GM13977 (cell line): ENCODE measurements around the gene TANC2.

Source experiments
- DNase-seq: peaks from one replicate; pipeline ENCODE4 v3.0.0; 2012; ENCODE audit warnings: low spot score
- in situ Hi-C: fragments of 300-500 bp; cut with MboI; formaldehyde crosslinking; loops from one replicate; pipeline ENCODE4 v1.12.0; 2022; ENCODE audit warnings: low sequenced_read_pairs, low pct_unique_long_range_greater_than_20kb, mixed read lengths, inconsistent platforms; ENCODE audit not compliant: unreplicated experiment
- TF ChIP-seq, protein P1 (sequence below): IDR thresholded peaks from 2 replicates; pipeline ENCODE4 v1.5.1; 2012; ENCODE audit warnings: mild to moderate bottlenecking, control low read depth; ENCODE audit not compliant: insufficient read depth; ENCODE audit errors: extremely low read depth, missing control alignments

TANC2 gene

GRCh38 chr17:62935523-62935922, 30.5 kb upstream of the TANC2 start:
- in situ Hi-C loops = no loop called here
- TF ChIP-seq, protein P1, sequence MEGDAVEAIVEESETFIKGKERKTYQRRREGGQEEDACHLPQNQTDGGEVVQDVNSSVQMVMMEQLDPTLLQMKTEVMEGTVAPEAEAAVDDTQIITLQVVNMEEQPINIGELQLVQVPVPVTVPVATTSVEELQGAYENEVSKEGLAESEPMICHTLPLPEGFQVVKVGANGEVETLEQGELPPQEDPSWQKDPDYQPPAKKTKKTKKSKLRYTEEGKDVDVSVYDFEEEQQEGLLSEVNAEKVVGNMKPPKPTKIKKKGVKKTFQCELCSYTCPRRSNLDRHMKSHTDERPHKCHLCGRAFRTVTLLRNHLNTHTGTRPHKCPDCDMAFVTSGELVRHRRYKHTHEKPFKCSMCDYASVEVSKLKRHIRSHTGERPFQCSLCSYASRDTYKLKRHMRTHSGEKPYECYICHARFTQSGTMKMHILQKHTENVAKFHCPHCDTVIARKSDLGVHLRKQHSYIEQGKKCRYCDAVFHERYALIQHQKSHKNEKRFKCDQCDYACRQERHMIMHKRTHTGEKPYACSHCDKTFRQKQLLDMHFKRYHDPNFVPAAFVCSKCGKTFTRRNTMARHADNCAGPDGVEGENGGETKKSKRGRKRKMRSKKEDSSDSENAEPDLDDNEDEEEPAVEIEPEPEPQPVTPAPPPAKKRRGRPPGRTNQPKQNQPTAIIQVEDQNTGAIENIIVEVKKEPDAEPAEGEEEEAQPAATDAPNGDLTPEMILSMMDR = no peak
- no peak for DNase-seq

GRCh38 chr17:62937606-62938005, 28.4 kb upstream of the TANC2 start:
- in situ Hi-C loops = no loop called here
- DNase-seq = no peak
- TF ChIP-seq, protein P1 = no peak

DNA sequence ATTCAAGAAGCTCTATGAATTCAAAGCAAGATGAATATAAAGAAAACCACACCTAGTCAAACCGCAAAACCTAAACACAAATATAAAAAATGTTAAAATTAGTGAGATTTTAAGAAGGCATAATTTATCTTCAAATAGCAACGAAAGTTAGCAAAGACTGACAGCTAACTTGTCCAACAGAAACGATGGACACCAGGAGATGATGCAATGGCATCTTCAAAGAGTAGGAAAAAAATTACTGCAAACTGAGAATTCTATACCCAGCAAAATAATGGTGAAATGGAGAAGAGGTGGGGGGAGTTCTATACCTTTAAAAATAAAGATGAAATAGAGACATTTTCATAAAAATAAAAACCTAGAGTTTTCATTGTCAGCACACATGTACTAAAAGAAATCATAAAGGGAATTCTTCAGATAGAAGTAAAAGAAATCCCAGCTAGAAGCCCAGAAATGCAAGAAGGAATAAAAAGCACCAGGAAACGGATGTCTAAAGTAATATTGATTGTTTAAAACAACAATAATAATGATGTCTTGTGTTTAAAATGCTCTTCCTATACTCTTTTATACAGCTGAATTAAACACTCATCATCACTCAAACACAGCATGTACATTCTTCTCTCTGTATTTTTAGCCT, 24.6 kb upstream of the TANC2 start:
- in situ Hi-C loops = no loop called here
- no peak for DNase-seq
- TF ChIP-seq, protein P1 = no peak

DNA sequence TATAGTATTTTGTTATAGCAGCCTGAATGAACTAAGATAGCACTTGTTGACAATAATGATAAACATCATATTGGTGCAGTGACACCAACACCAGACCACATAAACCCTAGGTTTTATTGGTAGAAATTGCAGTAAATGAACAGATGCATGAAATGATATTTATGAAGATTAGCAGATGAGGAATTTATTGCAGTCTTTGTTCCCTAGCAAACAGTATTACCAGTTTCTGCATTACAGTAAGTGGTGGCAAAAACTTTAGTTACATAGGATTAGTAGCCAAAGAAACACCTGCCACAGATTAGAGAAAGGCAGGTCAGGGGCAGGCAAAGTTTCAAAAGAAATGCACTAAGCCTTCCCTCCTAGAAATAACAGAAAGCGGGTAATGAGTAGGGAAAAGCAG, 17.7 kb upstream of the TANC2 start:
- no peak for DNase-seq
- TF ChIP-seq, protein P1 = no peak
- in situ Hi-C loops = no loop called here

DNA sequence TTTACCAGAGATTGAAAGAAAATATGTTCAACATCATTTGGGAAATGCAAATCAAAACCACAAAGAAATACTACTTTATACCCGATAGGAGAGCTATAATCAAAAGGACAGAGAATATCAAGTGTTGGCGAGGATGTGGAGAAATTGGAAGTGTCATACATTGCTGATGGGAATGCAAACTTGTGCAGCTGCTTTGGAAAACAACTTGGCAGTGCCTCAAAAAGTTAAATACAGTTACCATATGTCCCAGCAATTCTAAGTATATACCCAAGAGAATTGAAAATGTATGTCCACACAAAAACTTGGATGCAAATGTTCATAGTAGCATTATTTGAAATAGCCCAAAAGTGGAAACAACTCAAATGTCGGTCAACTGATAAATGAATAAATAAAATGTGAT, 17.0 kb upstream of the TANC2 start:
- in situ Hi-C loops = no loop called here
- no peak for DNase-seq

GRCh38 chr17:62950067-62950466, 16.0 kb upstream of the TANC2 start:
- in situ Hi-C loops = loop anchor here (25.0 kb wide), 1 partner anchor 238 kb away; no protein-coding TSS in a partner anchor
- TF ChIP-seq, protein P1 = no peak
- no peak for DNase-seq

More for the DNA sequence above, 17.0 kb upstream of the TANC2 start:
- TF ChIP-seq, protein P1 = no peak
